HepG2 (cell line): Measurements from ENCODE around the gene SLC35D2. TPM values are rescaled to one million over a fixed set of nuclear protein-coding genes. Genes with fewer than 3 reads are reported as not detected.
A peak's percentile ranks its signal among the peaks of the same experiment; 100 is the strongest.

ENCODE experiments used
- CBX5 ChIP-seq: sonication (generic); formaldehyde crosslinking; IDR thresholded peaks from 2 replicates; pipeline ENCODE4 v1.4.0; 2020; ENCODE audit warnings: missing genetic modification reagents, borderline replicate concordance
- DPF2 ChIP-seq: sonication (generic); formaldehyde crosslinking; IDR thresholded peaks from 2 replicates; pipeline ENCODE4 v1.4.0; 2020; ENCODE audit warnings: mild to moderate bottlenecking, low read depth, missing genetic modification reagents, borderline replicate concordance
- DR1 ChIP-seq: sonication (generic); formaldehyde crosslinking; IDR thresholded peaks from 2 replicates; pipeline ENCODE4 v1.8.0; 2021; ENCODE audit warnings: mild to moderate bottlenecking, missing genetic modification reagents, inconsistent platforms
- ETV6 ChIP-seq: sonication (generic); formaldehyde crosslinking; conservative IDR thresholded peaks from 2 replicates; pipeline ENCODE4 v1.4.0; 2020; ENCODE audit warnings: missing genetic modification reagents
- FOXA1 ChIP-seq, 2 experiments: fragments of 450-650 bp in 1 of 2; sonication (generic) in 1 of 2; formaldehyde crosslinking in 1 of 2; IDR thresholded peaks; 2 replicates each; pipeline versions ENCODE4 v1.4.0 to v1.6.1; 2016 to 2020; ENCODE audit warnings: missing genetic modification reagents in 1 of 2
- HMG20A ChIP-seq: IDR thresholded peaks from 2 replicates; pipeline ENCODE4 v1.6.1; 2016; ENCODE audit warnings: borderline replicate concordance
- ISX ChIP-seq: sonication (generic); formaldehyde crosslinking; conservative IDR thresholded peaks from 2 replicates; pipeline ENCODE4 v1.5.0; 2020; ENCODE audit warnings: missing genetic modification reagents
- KDM5B ChIP-seq: sonication (generic); formaldehyde crosslinking; IDR thresholded peaks from 2 replicates; pipeline ENCODE4 v1.4.0; 2020; ENCODE audit warnings: missing genetic modification reagents, mild to moderate bottlenecking, borderline replicate concordance
- LRRFIP1 ChIP-seq: sonication (generic); formaldehyde crosslinking; conservative IDR thresholded peaks from 2 replicates; pipeline ENCODE4 v1.4.0; 2020; ENCODE audit warnings: missing genetic modification reagents
- MTF2 ChIP-seq: sonication (generic); formaldehyde crosslinking; IDR thresholded peaks from 2 replicates; pipeline ENCODE4 v1.5.0; 2020; ENCODE audit warnings: missing genetic modification reagents, borderline replicate concordance
- SMAD1 ChIP-seq: sonication (generic); formaldehyde crosslinking; IDR thresholded peaks from 2 replicates; pipeline ENCODE4 v1.4.0; 2020; ENCODE audit warnings: missing genetic modification reagents, low read depth, mild to moderate bottlenecking, borderline replicate concordance
- SMYD3 ChIP-seq: sonication (generic); formaldehyde crosslinking; IDR thresholded peaks from 2 replicates; pipeline ENCODE4 v1.8.1; 2023; ENCODE audit warnings: mild to moderate bottlenecking, missing genetic modification reagents
- SOX13 ChIP-seq, 3 experiments: fragments of 450-650 bp in 1 of 3; sonication (generic) in 1 of 3; formaldehyde crosslinking in 1 of 3; IDR thresholded peaks in 2 of 3; conservative IDR thresholded peaks in 1 of 3; 2 replicates each; pipeline versions ENCODE4 v1.5.0 to v1.6.1; 2016 to 2020; ENCODE audit warnings: antibody characterized with exemption in 1 of 3, mild to moderate bottlenecking in 1 of 3, missing compliant biosample characterization in 1 of 3, missing genetic modification reagents in 1 of 3, moderate library complexity in 1 of 3
- STAT5B ChIP-seq: sonication (generic); formaldehyde crosslinking; IDR thresholded peaks from 2 replicates; pipeline ENCODE4 v1.4.0; 2020; ENCODE audit warnings: missing genetic modification reagents
- ZNF124 ChIP-seq: sonication (generic); formaldehyde crosslinking; IDR thresholded peaks from 2 replicates; pipeline ENCODE4 v1.4.0; 2020; ENCODE audit warnings: missing genetic modification reagents
- ZNF138 ChIP-seq: sonication (generic); formaldehyde crosslinking; IDR thresholded peaks from 2 replicates; pipeline ENCODE4 v1.5.0; 2020; ENCODE audit warnings: mild to moderate bottlenecking, low read depth, missing genetic modification reagents
- ZNF781 ChIP-seq: sonication (generic); formaldehyde crosslinking; IDR thresholded peaks from 2 replicates; pipeline ENCODE4 v1.5.1; 2020; ENCODE audit warnings: borderline replicate concordance, mild to moderate bottlenecking, missing genetic modification reagents; ENCODE audit errors: not compliant biosample characterization
- polyA plus RNA-seq, 8 experiments: library from polyadenylated mRNA; depleted of rRNA in 3 of 8; stranded (reverse) in 7 of 8; unstranded in 1 of 8; fragments of >200 nt; fragmentation: Illumina TruSeq in 4 of 8; extraction: Trizol in 4 of 8; gene quantifications; 2 replicates each; pipeline versions ENCODE4 v1.2.1 to v1.2.3, GENCODE V29; 2011 to 2016; ENCODE audit warnings: low read depth in 4 of 8, missing spikeins in 1 of 8, mixed read lengths in 1 of 8; ENCODE audit not compliant: insufficient read depth in 1 of 8
- total RNA-seq, 5 experiments: library from RNA; depleted of rRNA; stranded (reverse); fragments of >200 nt; fragmentation: Illumina TruSeq; extraction: Trizol; gene quantifications; 2 replicates each; pipeline ENCODE4 v1.2.3, GENCODE V29; 2016; ENCODE audit warnings: low read depth in 1 of 5
- TF ChIP-seq, protein P1 (sequence below): sonication (generic); formaldehyde crosslinking; IDR thresholded peaks from 2 replicates; pipeline ENCODE4 v1.5.0; 2020; ENCODE audit warnings: missing genetic modification reagents
- TF ChIP-seq, protein P2 (sequence below): sonication (generic); formaldehyde crosslinking; IDR thresholded peaks from 2 replicates; pipeline ENCODE4 v1.4.0; 2020; ENCODE audit warnings: mild to moderate bottlenecking, missing genetic modification reagents
- TF ChIP-seq, protein P3 (sequence below): sonication (generic); formaldehyde crosslinking; IDR thresholded peaks from 2 replicates; pipeline ENCODE4 v1.5.0; 2020; ENCODE audit warnings: missing genetic modification reagents
- TF ChIP-seq, protein P4 (sequence below): sonication (generic); formaldehyde crosslinking; IDR thresholded peaks from 2 replicates; pipeline ENCODE4 v1.5.0; 2020; ENCODE audit warnings: mild to moderate bottlenecking, low read depth, missing genetic modification reagents, borderline replicate concordance

The SLC35D2 gene
- total and polyA plus RNA-seq, 2 of the 13 experiments (the other 11 are each of a cell fraction or from before 2014, with no cell fraction given): 96.2 to 103 TPM

GRCh38 chr9:96417051-96417586 lies 33.6 kb upstream of the SLC35D2 start (continued):
- TF ChIP-seq ZNF124 (CRISPR knock-in tag) (no peak), STAT5B (no peak), ZNF781 (CRISPR knock-in tag) (peak; percentile 95), ZNF138 (CRISPR knock-in tag) (peak; percentile 66; the same call in 1 of the 2 replicates), FOXA1 (IDR thresholded peaks at IDR 0.05) (no peak), FOXA1 (CRISPR knock-in tag; IDR thresholded peaks at IDR 0.05) (peak; percentile 24; the same call in 1 of the 2 replicates), ETV6 (CRISPR knock-in tag) (0 out of 2 replicates have a peak, but pooled peaks have one; percentile 19), DR1 (CRISPR knock-in tag) (peak; percentile 70; the same call in 1 of the 2 replicates), MTF2 (0 out of 2 replicates have a peak, but pooled peaks have one; percentile 49), DPF2 (CRISPR knock-in tag) (no peak; the same call in 1 of the 2 replicates), KDM5B (CRISPR knock-in tag) (peak; percentile 85; the same call in 1 of the 2 replicates), SMAD1 (CRISPR knock-in tag) (peak; percentile 90), CBX5 (CRISPR knock-in tag) (peak; percentile 61; the same call in 1 of the 2 replicates), SMYD3 (CRISPR knock-in tag) (0 out of 2 replicates have a peak, but pooled peaks have one; percentile 80), LRRFIP1 (CRISPR knock-in tag) (no peak), ISX (CRISPR knock-in tag) (no peak), SOX13 (IDR thresholded peaks at IDR 0.05) (no peak), SOX13 (CRISPR knock-in tag; conservative IDR thresholded peaks at IDR 0.05 in 1 of 2, IDR thresholded peaks at IDR 0.05 in 1 of 2) (no peak), HMG20A (CRISPR knock-in tag) (no peak)
- TF ChIP-seq, protein P1, sequence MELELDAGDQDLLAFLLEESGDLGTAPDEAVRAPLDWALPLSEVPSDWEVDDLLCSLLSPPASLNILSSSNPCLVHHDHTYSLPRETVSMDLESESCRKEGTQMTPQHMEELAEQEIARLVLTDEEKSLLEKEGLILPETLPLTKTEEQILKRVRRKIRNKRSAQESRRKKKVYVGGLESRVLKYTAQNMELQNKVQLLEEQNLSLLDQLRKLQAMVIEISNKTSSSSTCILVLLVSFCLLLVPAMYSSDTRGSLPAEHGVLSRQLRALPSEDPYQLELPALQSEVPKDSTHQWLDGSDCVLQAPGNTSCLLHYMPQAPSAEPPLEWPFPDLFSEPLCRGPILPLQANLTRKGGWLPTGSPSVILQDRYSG (CRISPR knock-in tag): no peak
- TF ChIP-seq, protein P2, sequence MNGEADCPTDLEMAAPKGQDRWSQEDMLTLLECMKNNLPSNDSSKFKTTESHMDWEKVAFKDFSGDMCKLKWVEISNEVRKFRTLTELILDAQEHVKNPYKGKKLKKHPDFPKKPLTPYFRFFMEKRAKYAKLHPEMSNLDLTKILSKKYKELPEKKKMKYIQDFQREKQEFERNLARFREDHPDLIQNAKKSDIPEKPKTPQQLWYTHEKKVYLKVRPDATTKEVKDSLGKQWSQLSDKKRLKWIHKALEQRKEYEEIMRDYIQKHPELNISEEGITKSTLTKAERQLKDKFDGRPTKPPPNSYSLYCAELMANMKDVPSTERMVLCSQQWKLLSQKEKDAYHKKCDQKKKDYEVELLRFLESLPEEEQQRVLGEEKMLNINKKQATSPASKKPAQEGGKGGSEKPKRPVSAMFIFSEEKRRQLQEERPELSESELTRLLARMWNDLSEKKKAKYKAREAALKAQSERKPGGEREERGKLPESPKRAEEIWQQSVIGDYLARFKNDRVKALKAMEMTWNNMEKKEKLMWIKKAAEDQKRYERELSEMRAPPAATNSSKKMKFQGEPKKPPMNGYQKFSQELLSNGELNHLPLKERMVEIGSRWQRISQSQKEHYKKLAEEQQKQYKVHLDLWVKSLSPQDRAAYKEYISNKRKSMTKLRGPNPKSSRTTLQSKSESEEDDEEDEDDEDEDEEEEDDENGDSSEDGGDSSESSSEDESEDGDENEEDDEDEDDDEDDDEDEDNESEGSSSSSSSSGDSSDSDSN (CRISPR knock-in tag): peak; percentile 95
- TF ChIP-seq, protein P3, sequence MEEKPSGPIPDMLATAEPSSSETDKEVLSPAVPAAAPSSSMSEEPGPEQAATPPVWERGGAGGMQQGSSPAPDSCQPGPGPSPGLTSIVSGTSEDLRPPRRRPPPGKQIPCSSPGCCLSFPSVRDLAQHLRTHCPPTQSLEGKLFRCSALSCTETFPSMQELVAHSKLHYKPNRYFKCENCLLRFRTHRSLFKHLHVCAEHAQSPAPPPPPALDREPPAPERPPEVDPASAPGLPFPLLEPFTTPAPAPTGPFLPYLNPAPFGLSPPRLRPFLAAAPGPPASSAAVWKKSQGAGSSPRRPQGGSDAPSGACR (CRISPR knock-in tag): peak; percentile 54; the same call in 1 of the 2 replicates
- TF ChIP-seq, protein P4, sequence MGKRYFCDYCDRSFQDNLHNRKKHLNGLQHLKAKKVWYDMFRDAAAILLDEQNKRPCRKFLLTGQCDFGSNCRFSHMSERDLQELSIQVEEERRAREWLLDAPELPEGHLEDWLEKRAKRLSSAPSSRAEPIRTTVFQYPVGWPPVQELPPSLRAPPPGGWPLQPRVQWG (CRISPR knock-in tag): no peak
